HUDEP-2 (cell line): ENCODE results near the gene ERC1.
"Not testable (repeated sequence)": the region's sequence is repeated elsewhere in the genome, so short reads cannot be mapped to it uniquely, and the experiment has no call there.

Experiments
- DNase-seq, 76 experiments: peaks; one replicate each; lab custom pipeline; 2025; ENCODE audit not compliant: unreplicated experiment in 76 of 76; lab: John Stamatoyannopoulos, UW

ERC1 gene

GRCh38 chr12:1020389-1020788 is 29.4 kb downstream of the ERC1 start:
- no peak for DNase-seq

- no peak for DNase-seq
Observed at GRCh38 chr12:1022032-1022970, 31.3 kb downstream of the ERC1 start.

GRCh38 chr12:1030779-1031178 is 39.8 kb downstream of the ERC1 start:
- no peak for DNase-seq

- no peak for DNase-seq
Observed at GRCh38 chr12:1034243-1034642, 43.2 kb downstream of the ERC1 start.

GRCh38 chr12:1034751-1035457 is 43.9 kb downstream of the ERC1 start:
- DNase-seq, result no peak

GRCh38 chr12:1041478-1041877 is 50.5 kb downstream of the ERC1 start:
- DNase-seq, result no peak

- no peak for DNase-seq
Observed at GRCh38 chr12:1044199-1044598, 53.2 kb downstream of the ERC1 start.

- no peak for DNase-seq
Observed at GRCh38 chr12:1044696-1045095, 53.7 kb downstream of the ERC1 start.

GRCh38 chr12:1046727-1047126 is 55.7 kb downstream of the ERC1 start:
- no peak for DNase-seq

- no peak for DNase-seq
Observed at GRCh38 chr12:1047898-1048660, 57.1 kb downstream of the ERC1 start.

- DNase-seq, result no peak
Observed at GRCh38 chr12:1050059-1050707, 59.2 kb downstream of the ERC1 start.

- DNase-seq, result not testable (repeated sequence)
Observed at GRCh38 chr12:1051672-1052071, 60.6 kb downstream of the ERC1 start.

GRCh38 chr12:1053690-1054089 is 62.7 kb downstream of the ERC1 start:
- DNase-seq, result no peak

- no peak for DNase-seq
Observed at GRCh38 chr12:1054117-1054870, 63.3 kb downstream of the ERC1 start.

GRCh38 chr12:1056390-1056789 is 65.4 kb downstream of the ERC1 start:
- DNase-seq, result no peak

- no peak for DNase-seq
Observed at GRCh38 chr12:1058423-1058822, 67.4 kb downstream of the ERC1 start.

- no peak for DNase-seq
Observed at GRCh38 chr12:1059162-1059561, 68.1 kb downstream of the ERC1 start.

GRCh38 chr12:1063852-1064251 is 72.8 kb downstream of the ERC1 start:
- DNase-seq, result no peak

GRCh38 chr12:1064317-1064716 is 73.3 kb downstream of the ERC1 start:
- no peak for DNase-seq

- DNase-seq, result no peak
Observed at GRCh38 chr12:1065629-1066028, 74.6 kb downstream of the ERC1 start.
